Measurements from ENCODE around the gene OSBPL8. TPM values are rescaled to one million over a fixed set of nuclear protein-coding genes. Genes with fewer than 3 reads are reported as not detected.
A peak's percentile ranks its signal among the peaks of the same experiment; 100 is the strongest.
"Not testable (repeated sequence)": the region's sequence is repeated elsewhere in the genome, so short reads cannot be mapped to it uniquely, and the experiment has no call there.

The OSBPL8 gene
- total and polyA plus RNA-seq, 2 experiments from 2014 or later, result 20.1 to 82.5 TPM

DNA sequence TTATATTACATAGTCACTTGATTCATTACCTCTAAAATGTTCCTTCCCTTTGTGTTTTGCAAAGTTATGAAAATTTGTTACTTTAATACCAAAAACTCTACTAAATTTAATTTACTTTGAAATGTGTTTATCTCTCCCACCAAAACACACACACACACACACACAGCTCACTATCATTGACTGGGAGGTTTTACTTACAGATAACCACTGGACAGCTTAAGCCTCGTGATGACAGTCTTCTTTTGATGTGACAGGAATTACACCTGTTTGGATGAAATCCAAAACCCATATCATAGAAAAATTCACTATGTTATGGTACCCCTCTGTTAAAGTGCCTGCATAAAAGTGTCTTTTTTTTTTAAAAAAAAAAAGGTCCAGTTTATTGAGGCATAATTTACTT lies 227.0 kb downstream of the OSBPL8 start:
- Histone ChIP-seq H4K20me1 (ENCODE audit: insufficient read depth, poor library complexity, severe bottlenecking) (no peaks in the 10 kb centered on the region), H3K27me3 (no peaks in the 10 kb centered on the region), H3K9me2 (replicated peaks; ENCODE audit: insufficient read depth) (no peaks in the 10 kb centered on the region), H3K79me2 (no peaks in the 10 kb centered on the region), H3K4me3 (no peak overlapping the region), H3K9me3 (ENCODE audit: low read depth) (no peaks in the 10 kb centered on the region), H3K27ac (no peak overlapping the region), H3K4me1 (ENCODE audit: insufficient read depth) (no peaks in the 10 kb centered on the region), H3K36me3 (replicated peaks; ENCODE audit: insufficient read depth, low read depth) (no peaks in the 10 kb centered on the region), H2AFZ (no peak overlapping the region), H3K4me2 (no peak overlapping the region)
- 65% methylated on average over 1 of the region's 1 CpG for WGBS (ENCODE audit: low lambda C conversion rate, missing lambda C conversion rate)
- TF ChIP-seq, protein P1, sequence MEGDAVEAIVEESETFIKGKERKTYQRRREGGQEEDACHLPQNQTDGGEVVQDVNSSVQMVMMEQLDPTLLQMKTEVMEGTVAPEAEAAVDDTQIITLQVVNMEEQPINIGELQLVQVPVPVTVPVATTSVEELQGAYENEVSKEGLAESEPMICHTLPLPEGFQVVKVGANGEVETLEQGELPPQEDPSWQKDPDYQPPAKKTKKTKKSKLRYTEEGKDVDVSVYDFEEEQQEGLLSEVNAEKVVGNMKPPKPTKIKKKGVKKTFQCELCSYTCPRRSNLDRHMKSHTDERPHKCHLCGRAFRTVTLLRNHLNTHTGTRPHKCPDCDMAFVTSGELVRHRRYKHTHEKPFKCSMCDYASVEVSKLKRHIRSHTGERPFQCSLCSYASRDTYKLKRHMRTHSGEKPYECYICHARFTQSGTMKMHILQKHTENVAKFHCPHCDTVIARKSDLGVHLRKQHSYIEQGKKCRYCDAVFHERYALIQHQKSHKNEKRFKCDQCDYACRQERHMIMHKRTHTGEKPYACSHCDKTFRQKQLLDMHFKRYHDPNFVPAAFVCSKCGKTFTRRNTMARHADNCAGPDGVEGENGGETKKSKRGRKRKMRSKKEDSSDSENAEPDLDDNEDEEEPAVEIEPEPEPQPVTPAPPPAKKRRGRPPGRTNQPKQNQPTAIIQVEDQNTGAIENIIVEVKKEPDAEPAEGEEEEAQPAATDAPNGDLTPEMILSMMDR (IDR thresholded peaks at IDR 0.05; ENCODE audit: poor library complexity), result no peak
- TF ChIP-seq EZH2phosphoT487 (IDR thresholded peaks at IDR 0.05; ENCODE audit: low read depth, severe bottlenecking, unreplicated experiment), result no peak
- no peak for DNase-seq (ENCODE audit: low spot score)

DNA sequence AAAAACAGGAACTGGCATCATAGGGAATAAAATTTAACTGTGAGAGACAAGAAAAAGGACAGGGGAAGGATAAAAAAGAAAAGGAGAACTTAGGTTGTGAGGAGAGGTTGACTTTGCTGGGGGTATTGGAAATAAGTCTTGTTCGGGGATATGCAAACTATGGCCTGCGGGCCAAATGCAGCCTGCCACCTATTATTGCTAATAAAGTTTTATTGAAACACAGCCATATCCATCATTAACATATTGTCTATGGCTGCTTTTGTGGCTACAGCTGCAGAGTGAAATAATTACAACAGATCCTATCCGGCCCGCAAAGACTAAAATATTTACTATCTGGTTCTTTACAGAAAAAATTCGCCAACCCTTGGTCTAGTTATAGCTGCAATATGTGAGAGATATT lies 230.0 kb downstream of the OSBPL8 start:
- DNase-seq (ENCODE audit: low spot score), result no peak
- no peaks in the 10 kb centered on the region for H3K79me2 ChIP-seq
- no peak overlapping the region for H3K4me2 ChIP-seq

DNA sequence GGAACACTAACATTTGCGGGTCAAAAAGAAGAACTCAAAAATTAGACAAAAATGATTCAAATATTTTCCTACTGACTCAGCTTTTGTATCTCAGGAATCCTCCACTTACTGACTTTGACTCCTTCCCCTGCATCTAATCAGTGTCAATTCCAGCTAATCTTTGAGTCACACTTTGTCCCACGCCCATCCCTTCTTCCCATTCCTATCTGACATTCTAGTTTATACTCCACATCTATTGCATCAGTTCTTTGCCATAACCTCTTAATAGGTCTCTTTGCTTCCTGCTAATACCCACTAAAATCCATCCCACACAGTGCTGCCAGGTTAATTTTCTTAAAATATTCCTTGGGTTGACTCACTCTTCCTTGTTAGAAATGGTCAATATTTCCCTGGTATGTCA lies 230.4 kb downstream of the OSBPL8 start:
- TF ChIP-seq EZH2 (IDR thresholded peaks at IDR 0.05; ENCODE audit: borderline replicate concordance) (no peak), EZH2phosphoT487 (IDR thresholded peaks at IDR 0.05; ENCODE audit: low read depth, severe bottlenecking, unreplicated experiment) (no peak)
- TF ChIP-seq, protein P1 (IDR thresholded peaks at IDR 0.05; ENCODE audit: poor library complexity), result no peak
- no peak overlapping the region for H2AFZ ChIP-seq
- H3K36me3 ChIP-seq (replicated peaks; ENCODE audit: insufficient read depth, low read depth), result no peaks in the 10 kb centered on the region
- H3K4me1 ChIP-seq (ENCODE audit: insufficient read depth), result no peaks in the 10 kb centered on the region
- DNase-seq (ENCODE audit: low spot score), result peak; percentile 27
- no peaks in the 10 kb centered on the region for H4K20me1 ChIP-seq (ENCODE audit: insufficient read depth, poor library complexity, severe bottlenecking)
- H3K27me3 ChIP-seq, result no peaks in the 10 kb centered on the region
- H3K9me2 ChIP-seq (replicated peaks; ENCODE audit: insufficient read depth), result no peaks in the 10 kb centered on the region
- H3K27ac ChIP-seq, result no peak overlapping the region
- WGBS (ENCODE audit: low lambda C conversion rate, missing lambda C conversion rate), result 76% methylated on average over 2 of the region's 2 CpGs
- H3K9me3 ChIP-seq (ENCODE audit: low read depth), result no peaks in the 10 kb centered on the region
- H3K4me2 ChIP-seq, result no peak overlapping the region
- H3K4me3 ChIP-seq, result no peak overlapping the region
- no peaks in the 10 kb centered on the region for H3K79me2 ChIP-seq

More for the DNA sequence above, 230.0 kb downstream of the OSBPL8 start:
- Histone ChIP-seq H3K27ac (no peak overlapping the region), H3K36me3 (replicated peaks; ENCODE audit: insufficient read depth, low read depth) (no peaks in the 10 kb centered on the region), H3K4me1 (ENCODE audit: insufficient read depth) (no peaks in the 10 kb centered on the region), H3K9me3 (ENCODE audit: low read depth) (no peaks in the 10 kb centered on the region), H2AFZ (no peak overlapping the region), H3K4me3 (no peak overlapping the region), H3K9me2 (replicated peaks; ENCODE audit: insufficient read depth) (no peaks in the 10 kb centered on the region), H3K27me3 (no peaks in the 10 kb centered on the region), H4K20me1 (ENCODE audit: insufficient read depth, poor library complexity, severe bottlenecking) (no peaks in the 10 kb centered on the region)
- TF ChIP-seq EZH2 (IDR thresholded peaks at IDR 0.05; ENCODE audit: borderline replicate concordance) (no peak), EZH2phosphoT487 (IDR thresholded peaks at IDR 0.05; ENCODE audit: low read depth, severe bottlenecking, unreplicated experiment) (no peak)
- TF ChIP-seq, protein P1 (IDR thresholded peaks at IDR 0.05; ENCODE audit: poor library complexity), result no peak
- 93% methylated on average over 5 of the region's 5 CpGs for whole genome bisulfite sequencing (ENCODE audit: low lambda C conversion rate, missing lambda C conversion rate)

DNA sequence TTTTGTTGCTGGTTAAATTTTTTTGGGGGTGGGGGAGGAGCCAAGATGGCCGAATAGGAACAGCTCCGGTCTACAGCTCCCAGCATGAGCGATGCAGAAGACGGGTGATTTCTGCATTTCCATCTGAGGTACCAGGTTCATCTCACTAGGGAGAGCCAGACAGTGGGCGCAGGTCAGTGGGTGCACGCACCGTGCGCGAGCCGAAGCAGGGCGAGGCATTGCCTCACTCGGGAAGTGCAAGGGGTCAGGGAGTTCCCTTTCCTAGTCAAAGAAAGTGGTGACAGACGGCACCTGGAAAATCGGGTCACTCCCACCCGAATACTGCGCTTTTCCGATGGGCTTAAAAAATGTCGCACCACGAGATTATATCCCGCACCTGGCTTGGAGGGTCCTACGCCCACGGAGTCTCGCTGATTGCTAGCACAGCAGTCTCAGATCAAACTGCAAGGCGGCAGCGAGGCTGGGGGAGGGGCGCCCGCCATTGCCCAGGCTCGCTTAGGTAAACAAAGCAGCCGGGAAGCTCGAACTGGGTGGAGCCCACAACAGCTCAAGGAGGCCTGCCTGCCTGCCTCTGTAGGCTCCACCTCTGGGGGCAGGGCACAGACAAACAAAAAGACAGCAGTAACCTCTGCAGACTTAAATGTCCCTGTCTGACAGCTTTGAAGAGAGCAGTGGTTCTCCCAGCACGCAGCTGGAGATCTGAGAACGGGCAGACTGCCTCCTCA lies 239.8 kb downstream of the OSBPL8 start:
- H4K20me1 ChIP-seq (ENCODE audit: insufficient read depth, poor library complexity, severe bottlenecking); H3K9me2 ChIP-seq (replicated peaks; ENCODE audit: insufficient read depth); H3K27me3 ChIP-seq; H3K4me2 ChIP-seq; H3K9me3 ChIP-seq (ENCODE audit: low read depth); H3K4me3 ChIP-seq; DNase-seq (ENCODE audit: low spot score); H2AFZ ChIP-seq; H3K4me1 ChIP-seq (ENCODE audit: insufficient read depth); H3K27ac ChIP-seq; H3K79me2 ChIP-seq; H3K36me3 ChIP-seq (replicated peaks; ENCODE audit: insufficient read depth, low read depth): not testable (repeated sequence)
- 52% methylated on average over 30 of the region's 32 CpGs for WGBS (ENCODE audit: low lambda C conversion rate, missing lambda C conversion rate)
